NCI-H2107 treated with DMSO at 0.1 percent for 48 hours (cell line): ENCODE results near the gene CPEB3.
"Not testable (repeated sequence)": the region's sequence is repeated elsewhere in the genome, so short reads cannot be mapped to it uniquely, and the experiment has no call there.

ENCODE experiments used
- DNase-seq: peaks from one replicate; lab custom pipeline; 2025; ENCODE audit not compliant: unreplicated experiment; lab: John Stamatoyannopoulos, UW

CPEB3 gene

DNA sequence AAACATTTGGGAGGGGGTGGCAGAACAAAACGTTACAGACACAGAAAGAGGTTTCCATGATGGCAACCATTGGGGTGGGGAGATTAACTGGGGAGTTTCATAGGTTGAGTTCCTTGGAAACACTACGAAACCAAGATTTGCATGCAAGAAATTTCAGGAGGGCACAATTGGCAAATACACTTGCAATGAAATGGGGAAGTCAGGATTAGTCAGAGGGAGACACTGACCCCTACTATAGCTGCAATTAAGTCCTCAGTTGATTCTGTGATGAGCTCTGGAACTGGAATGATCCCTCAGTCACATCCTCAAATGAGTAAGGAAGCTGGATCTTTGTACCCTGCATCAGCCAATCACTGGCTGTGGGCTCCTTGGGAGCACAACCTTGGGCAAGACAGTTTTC lies 22.1 kb downstream of the CPEB3 start:
- DNase-seq, result no peak

DNA sequence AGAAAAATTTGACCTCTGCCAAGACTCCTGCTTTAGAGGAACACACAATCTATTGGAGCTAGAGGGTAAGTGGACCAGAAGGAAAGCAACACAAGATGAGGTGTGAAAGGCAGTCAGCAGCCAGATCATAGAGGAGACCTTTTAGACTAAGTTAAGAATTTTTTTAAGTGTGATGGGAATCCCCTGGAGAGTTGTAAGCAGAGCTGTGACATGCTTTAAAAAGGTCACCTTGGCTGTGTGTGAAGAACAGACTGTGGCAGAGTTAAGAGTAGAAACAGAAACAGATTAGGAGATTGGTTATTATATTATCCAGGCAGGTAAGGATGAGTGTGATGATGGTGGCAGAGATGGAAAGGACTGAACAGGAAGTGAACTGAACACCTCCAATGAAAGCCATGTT lies 23.5 kb downstream of the CPEB3 start:
- no peak for DNase-seq

DNA sequence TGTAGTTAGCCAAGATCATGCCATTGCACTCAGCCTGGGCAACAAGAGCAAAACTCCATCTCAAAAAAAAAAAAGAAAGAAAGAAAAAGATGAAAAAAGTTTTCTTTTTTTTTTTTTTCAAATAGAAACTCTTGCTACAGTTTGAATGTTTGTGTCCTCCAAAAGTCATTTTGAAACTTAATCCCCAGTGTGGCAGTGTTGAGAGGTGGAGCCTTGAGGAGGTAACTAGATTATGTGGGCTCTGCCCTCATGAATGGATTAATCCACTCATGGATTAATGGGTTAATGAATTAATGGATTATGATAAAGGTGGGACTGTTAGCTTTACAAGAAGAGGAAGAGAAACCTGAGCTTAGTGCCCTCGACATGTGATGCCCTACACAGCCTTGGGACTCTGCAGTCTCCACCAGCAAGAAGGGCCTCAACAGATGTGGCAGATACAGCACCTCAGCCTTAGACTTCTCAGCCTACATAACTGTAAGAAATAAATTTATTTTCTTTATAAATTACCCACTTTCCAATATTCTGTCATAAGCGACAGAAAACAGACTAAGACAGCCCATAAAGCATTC lies 25.1 kb downstream of the CPEB3 start:
- no peak for DNase-seq

DNA sequence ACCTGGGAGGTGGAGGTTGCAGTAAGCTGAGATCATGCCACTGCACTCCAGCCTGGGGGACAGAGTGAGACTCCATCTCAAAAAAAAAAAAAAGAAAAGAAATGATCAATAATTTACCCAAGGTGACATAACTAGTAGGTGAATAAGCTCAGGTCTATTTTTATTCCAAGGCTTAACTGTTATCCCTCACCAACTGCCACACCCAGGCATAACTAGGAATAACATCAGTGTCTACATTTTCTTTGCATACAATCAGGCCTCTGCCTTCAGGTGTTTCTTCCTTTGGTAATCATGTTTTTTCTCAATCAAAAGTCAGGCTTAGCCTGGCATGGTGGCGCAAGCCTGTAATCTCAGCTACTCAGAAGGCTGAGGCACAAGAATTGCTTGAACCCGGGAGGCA lies 26.6 kb downstream of the CPEB3 start:
- no peak for DNase-seq

DNA sequence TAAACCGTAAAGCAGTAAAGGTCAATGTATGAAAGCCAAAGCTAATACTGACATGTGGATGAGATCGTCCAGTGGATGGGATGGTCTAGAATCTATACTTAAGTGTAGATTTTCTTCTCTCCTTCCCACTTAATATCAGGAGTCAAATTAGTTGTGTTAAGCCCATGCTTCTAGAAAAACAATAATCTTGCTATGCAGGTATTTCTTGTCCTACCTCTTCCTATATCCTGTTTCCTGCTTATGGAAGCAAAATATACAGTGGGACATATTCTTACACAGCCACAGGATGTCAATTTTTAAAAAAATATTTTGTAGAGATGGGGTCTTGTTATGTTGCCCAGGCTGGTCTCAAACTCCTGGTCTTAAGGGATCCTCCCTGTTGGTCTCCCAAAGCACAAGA lies 27.5 kb downstream of the CPEB3 start:
- no peak for DNase-seq

DNA sequence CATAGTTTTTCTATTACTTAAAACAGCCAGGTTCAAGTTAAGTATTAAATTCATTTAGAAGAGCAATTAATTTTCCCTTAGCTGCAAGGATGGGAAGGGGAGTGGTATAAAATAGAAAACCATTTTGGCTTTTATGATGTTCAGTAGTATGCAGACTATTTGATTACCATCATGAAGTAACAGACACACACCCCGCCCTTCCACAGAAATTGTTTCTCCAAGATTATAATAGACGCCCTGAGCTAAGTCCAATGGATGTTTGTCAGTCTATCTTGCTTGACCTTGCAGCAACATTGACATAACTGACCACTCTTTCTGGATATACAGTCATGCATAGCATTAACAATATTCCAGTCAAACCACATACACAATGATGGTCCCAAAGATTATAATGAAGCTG lies 42.3 kb downstream of the CPEB3 start:
- DNase-seq, result no peak

DNA sequence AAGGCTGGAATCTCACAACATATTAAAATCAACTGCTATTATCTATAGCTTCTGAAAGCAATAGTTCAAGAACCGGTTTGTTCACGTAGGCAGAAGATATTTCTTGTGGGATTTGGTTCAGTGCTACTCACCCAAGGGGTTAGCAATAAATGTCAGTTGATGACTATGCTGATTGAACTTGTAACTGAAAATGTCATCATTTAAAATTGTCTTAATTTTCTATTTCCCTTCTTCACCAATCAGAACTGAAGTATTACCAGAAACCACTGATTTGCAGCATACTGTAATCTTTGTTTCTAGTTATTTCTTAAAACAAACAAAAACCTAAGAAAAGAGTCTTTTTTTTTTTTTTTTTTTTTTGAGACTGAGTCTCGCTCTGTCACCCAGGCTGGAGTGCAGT lies 46.1 kb downstream of the CPEB3 start:
- DNase-seq, result no peak

DNA sequence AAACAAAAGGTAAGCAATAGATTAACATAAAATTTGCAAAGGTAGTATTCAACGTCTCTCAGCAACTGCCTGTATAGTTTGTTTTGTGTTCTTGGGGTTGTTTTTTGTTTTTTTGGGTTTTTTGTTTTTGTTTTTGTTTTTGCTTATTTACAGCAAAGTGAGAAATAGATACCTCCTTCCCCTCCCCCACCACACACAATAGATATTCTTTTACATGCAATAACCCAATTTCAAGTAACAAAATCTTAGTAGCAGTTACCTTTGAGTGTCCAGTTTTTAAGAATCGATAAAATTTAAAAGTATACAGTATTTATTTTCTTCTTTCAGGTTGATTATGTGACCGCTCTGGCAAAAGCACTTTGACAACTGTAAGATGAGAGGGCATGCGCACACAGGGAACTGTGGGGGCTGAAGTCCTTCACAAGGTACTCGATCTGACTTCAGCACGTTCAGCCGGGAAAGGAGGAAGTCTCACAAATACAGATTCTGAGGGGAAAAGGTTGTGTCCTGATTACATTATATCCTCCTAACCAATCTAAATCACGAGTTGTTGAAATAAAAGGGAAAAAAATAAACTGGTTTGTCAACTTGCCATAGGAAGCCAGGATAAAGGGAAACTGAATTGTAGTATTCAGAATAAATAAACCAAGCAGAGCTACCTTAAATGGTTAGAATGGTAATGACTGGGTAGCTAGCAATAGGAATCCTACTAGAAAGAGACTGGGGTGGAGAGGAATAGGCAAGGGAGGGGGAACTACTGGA lies 47.8 kb downstream of the CPEB3 start:
- peak; percentile 69 for DNase-seq

DNA sequence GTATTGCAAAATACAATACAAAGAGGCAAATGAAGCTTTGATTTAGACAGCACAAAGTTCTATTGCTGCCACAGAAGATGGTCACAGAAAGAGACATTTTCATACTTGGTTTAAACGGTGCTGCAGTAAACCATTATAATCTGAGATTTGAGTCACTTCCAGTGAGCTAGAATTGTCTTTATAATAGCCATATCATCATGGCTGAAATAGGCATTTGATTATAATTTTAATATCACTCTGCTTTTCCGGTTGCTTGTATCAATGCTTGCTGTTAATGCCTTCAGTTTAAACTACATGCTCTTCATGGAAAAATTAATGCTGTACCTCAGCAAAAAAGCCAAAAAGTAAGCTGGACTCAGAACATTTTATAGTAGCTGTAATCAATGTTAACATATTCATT lies 48.5 kb downstream of the CPEB3 start:
- DNase-seq, result no peak

DNA sequence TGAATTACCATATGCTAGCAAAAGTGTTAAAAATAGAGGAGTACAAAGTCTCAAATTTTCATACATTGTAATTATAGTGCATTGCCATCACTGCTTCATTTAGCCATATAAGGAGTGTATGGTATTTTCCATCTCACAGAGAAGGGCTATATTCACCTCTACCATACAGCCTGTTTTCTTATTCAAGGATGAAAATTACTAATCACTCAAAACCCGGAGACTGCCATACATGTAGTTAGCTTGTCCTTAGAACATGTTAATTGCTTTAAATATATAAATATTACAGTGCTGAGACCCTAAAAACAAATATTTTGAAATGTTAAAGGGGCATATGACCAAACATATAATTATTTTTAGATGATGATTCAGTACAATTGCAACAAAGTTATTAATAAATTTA lies 49.4 kb downstream of the CPEB3 start:
- DNase-seq, result no peak

DNA sequence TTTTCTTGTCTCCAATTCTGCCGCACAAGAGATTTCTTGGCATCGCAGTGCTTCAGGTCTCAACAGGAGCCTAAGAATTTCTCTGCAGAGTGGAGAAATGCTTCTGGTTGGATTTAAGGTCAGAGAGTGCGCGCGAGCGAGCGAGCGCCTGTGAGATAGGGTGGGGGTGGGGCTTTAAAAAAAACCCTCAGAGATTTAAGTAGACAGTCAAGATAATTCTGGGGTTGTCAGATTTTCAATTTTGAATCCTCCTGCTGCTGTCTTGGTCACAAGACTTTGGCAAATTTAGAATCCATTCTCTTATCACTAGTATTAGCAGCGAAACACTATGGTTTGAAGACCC lies 49.7 kb downstream of the CPEB3 start:
- no peak for DNase-seq

DNA sequence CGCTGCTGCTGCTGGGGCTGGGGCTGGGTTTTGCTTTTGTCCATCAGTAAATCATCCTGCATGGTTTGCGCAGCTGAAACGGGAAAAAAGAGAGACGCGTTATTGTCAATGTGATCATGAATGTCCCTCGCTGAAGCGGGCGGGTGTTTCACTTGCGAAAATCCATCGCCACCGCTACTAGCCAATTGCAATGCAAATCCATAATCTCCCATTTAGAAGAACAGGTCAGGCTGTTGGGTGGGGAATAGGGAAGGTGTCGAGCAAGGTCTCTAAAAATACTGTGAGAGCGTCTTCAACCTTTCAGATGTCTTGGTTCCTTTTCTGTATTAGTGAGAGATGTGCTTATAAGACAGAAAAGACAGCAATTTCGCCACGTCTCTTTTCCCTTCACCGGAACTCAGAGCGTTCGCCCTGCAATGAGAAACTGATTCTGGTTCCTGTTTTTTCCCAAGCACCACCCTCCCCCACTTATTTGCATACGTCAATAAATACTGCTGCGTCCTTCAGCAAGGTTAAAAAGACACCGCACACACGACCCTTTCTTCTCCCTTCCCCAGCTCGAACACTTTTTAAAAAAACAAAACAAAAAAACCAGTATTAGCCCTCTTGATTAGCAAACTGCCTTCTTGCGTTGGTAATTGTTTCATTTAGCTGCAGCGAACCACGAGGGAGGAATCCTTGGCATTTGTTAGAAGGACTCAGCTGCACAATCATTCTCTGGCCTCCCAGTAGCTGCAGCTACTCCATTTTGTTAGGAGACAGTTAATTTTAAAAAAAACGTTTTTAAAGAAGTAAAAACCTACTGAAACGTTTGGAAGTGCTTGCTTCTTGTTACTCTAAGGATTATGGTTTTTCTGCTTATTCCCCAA lies 50.4 kb downstream of the CPEB3 start:
- DNase-seq, result peak; percentile 73

DNA sequence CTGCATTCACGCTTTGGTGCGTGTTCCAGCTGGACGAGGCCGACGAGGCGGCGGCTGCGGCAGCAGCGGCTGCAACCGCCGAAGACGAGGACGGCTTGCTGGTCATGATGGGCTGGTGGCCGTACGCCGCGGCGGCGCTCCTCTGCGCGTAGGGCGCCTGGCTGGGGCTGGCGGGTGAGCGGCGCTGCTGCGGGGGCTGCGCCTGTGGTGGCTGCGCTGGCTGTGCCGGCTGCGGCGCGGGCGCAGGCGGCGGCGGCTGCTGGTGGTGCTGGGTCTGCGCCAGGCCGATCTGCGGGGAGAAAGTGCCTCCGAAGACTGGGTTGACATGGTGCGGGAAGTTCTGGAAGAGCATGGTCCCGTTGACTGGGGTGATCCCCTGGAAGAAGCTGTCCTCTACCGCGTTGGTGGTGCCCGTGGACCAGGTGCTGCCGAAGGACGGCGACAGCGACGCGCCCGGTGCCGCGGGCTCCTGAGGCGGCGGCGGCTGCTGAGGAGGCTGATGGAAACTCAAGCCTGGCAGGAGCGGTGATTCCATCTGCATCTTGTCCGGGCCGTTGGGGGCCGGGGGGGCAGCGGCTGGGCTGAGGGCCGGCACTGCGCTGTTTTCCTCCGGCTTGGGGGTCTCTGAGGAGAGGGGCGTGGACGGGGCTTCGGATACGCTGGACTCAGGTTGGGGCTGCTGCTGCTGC lies 51.1 kb downstream of the CPEB3 start:
- no peak for DNase-seq

DNA sequence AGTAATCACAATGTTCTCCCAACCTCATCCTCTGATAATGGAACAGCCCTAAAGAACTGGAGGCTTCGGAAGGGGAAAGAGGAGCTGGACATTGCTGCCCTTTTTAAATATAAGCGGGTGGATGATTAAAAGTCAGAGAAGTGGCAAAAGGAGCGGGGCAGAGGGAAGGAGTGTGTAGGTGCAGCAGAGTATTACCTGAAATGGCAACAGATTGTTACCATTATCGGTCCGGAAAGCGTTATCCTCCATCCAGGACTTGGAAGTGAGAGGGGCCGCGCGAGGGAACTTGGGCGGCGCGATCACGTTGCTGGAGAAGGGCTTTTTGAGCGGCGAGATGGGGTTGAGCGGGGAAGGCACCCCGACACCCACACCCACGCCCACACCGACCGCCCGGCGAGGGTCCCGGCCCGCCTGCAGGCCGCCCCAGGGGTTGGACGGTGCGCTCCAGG lies 51.7 kb downstream of the CPEB3 start:
- DNase-seq, result no peak

DNA sequence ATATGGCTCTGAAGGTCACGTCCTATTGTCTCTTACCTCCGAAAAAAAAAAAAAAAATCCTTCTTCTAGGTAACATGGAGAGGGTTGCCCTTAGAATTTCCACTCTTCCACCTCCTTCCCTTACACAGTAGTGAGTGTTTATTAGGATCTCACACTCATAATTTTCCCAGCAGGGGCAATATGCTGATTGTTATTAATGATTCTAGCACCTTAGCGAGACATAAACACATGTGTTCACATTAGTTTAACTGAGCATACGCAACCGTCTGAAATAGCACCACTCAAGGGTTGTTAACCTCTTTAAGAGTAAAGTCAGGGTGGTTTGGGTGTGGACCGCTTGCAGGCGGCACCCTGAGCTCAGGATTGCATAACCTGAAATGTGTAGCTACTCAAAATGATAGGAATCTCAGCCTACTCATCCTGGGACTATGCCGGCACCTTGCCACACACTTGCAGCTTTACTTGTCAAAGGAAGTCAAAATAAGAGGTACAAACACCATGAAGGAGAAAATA lies 52.2 kb downstream of the CPEB3 start:
- no peak for DNase-seq

DNA sequence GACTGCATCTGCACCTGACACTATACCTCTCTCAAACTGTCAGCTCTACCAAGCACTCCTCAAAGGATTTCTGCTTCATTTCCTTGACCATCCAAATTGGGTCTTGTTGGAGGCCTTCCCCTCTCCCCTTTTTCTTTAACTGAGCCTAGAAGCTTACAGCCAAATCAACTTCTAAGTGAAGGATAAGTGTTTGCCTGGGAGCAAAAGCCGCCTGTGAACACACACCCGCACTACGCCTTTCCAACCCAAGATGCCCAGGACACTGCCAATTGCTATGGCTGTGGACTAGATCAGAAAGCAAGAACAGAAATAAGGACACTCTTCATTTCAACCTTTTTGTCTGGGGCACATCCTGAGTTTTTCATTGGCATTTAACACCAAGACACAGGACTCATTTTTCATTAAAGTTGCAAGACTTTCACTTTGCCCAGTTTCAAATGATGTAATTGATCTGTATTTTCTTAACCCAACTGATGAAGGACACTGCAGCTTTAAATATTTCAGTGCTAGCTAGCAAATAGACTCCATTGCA lies 52.8 kb downstream of the CPEB3 start:
- DNase-seq, result no peak

DNA sequence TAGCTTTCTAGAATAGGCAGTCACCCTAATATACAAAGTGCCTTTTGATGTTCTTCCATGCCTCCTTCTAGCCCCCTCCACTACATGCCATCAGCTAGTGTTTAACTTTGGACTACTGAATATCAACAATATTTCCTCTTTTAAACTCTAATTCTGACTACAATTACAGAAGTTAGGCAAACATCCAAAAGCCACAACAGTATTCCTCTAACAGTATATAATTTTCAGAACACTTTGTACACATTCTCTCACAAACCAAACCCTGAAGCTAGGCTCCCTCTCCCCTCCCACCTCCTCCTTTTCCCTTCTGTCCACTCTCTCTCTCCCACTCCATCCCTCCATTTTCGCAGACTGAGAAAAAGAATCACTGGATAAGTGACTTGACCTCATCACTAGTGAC lies 59.7 kb downstream of the CPEB3 start:
- DNase-seq, result no peak

DNA sequence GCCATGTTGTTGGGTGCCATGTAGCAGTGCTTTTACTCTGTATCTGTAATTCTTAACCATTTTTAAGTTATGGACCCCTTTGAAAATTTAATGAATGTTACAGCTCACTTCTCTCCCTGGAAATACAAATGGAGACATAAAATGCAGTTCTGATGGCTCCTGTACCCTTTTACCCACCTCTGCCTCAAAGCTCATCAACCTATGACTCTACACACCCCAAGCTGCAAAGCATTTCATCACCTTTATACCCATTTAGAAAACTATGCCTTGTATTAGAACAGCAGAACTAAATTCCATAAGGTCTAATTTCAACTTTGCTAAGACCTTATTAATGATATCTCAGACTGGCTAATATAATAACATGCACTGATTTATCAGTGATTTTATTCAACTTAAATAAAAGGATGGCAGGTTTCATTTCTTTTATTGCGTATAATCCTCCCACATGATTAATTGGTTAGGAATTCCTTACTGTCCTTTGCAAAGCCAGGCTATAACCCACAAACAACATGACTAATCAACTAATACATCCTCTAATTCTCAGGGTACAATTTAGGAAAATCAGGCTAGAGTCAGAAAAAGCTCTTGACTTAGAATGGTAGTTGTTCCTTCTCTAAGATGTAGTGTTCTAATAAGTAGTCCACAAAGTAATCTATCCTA lies 68.1 kb downstream of the CPEB3 start:
- no peak for DNase-seq

DNA sequence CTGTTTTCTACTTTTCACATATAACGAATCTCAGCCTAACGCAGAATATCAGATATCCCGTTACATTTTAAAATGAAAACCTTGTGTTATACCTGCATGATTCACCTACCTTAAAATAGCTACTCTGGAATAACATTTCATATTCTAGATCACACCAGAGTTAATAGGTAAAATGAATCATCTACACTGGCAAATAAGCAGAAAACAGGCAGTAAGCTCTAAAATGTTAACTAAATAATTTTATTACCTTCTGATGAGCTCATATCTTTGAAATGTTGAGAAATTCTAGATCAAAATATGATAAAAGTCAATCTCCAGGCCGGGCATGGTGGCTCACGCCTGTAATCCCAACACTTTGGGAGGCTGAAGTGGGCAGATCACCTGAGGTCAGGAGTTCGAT lies 71.3 kb downstream of the CPEB3 start:
- DNase-seq, result no peak

DNA sequence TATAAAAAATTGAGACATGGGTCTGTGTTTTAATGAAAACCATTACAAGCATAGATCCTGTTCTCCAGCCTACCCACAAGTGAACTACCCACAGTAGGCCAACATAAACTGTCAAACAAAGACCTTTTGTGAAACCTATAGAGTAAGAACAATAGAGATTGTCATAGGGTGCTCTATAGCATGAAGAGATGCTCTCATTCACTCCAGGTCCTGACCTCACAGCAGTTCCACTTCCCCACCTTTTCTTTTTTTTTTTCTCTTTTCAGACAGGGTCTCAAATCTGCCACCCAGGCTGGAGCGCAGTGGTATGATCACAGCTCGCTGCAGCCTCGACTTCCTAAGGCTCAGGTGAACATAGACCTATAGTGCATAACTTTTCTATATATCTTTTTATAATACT lies 72.3 kb downstream of the CPEB3 start:
- no peak for DNase-seq

DNA sequence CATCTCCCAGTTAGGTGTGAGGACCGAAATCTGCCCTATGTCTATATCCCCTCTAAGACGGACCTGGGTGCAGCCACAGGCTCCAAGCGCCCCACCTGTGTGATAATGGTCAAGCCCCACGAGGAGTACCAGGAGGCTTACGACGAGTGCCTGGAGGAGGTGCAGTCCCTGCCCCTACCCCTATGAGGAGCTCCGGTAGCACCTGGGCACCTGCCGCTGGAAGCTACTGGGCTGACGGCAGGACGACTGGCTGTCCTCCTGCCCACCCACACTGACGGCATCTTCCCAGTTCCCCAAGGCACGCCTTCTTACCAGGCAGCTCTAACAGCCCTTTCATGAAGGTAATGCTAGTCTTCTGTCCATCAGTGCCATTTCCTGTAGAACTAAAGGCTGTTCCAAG lies 74.3 kb downstream of the CPEB3 start:
- not testable (repeated sequence) for DNase-seq
